Gastroesophageal sphincter (tissue), 4 donors: ENCODE measurements around the gene KRTAP10-5. TPM values are rescaled to one million over a fixed set of nuclear protein-coding genes. Genes with fewer than 3 reads are reported as not detected.

Experiments used
- ATAC-seq: fragments of 150-250 bp; one replicate; pipeline ENCODE4 v1.9.1; 2016; ENCODE audit warnings: mild to moderate bottlenecking, moderate library complexity
- H3K27ac ChIP-seq, 4 donors: fragments of 200-600 bp; sonication (generic) in 3 of 4; 1 replicate in 3 of 4; 2 replicates in 1 of 4; pipeline ENCODE4 v1.5.1; 2016 to 2019
- H3K27me3 ChIP-seq: fragments of 200-600 bp; sonication (generic); one replicate; pipeline ENCODE4 v1.5.1; 2019
- H3K36me3 ChIP-seq, 2 donors: fragments of 200-600 bp; sonication (generic); one replicate each; pipeline ENCODE4 v1.5.1; 2019; ENCODE audit warnings: control low read depth in 1 of 2
- H3K4me1 ChIP-seq, 3 donors: fragments of 200-600 bp; sonication (generic); 1 replicate in 2 of 3; 2 replicates in 1 of 3; pipeline ENCODE4 v1.5.1; 2016 to 2019; ENCODE audit warnings: control low read depth in 2 of 3
- H3K4me3 ChIP-seq, 2 donors: fragments of 200-600 bp; sonication (generic); one replicate each; pipeline ENCODE4 v1.5.1; 2019; ENCODE audit warnings: mild to moderate bottlenecking in 1 of 2, moderate library complexity in 1 of 2
- H3K9me3 ChIP-seq, 3 donors: fragments of 200-600 bp; sonication (generic); one replicate each; pipeline ENCODE4 v1.5.1; 2017 to 2019; ENCODE audit warnings: control low read depth in 2 of 3
- CTCF ChIP-seq, 4 experiments: fragments of 200-600 bp in 2 of 4; fragments of 450-650 bp in 2 of 4; sonication (generic) in 1 of 4; IDR thresholded peaks; one replicate each; pipeline ENCODE4 v1.5.1; 2017 to 2019; ENCODE audit warnings: antibody characterized with exemption in 4 of 4, mild to moderate bottlenecking in 2 of 4, moderate library complexity in 2 of 4
- EP300 ChIP-seq: sonication (generic); formaldehyde crosslinking; IDR thresholded peaks from one replicate; pipeline ENCODE4 v1.6.1; 2017; ENCODE audit warnings: antibody characterized with exemption, mild to moderate bottlenecking
- POLR2A ChIP-seq, 2 donors: fragments of 450-650 bp; IDR thresholded peaks; one replicate each; pipeline ENCODE4 v1.6.1; 2017; ENCODE audit warnings: antibody characterized with exemption in 2 of 2, mild to moderate bottlenecking in 2 of 2, moderate library complexity in 1 of 2
- POLR2AphosphoS5 ChIP-seq: sonication (generic); formaldehyde crosslinking; IDR thresholded peaks from one replicate; pipeline ENCODE4 v1.6.1; 2017; ENCODE audit warnings: antibody characterized with exemption
- WGBS, 2 donors: methylation state at CpG; one replicate each; pipeline ENCODE4 v1.1.5; 2018; ENCODE audit warnings: low coverage in 1 of 2; 5-methylcytosine and 5-hydroxymethylcytosine counted together
- total RNA-seq, 4 donors: library from RNA; depleted of rRNA; stranded (reverse); fragments of >200 nt; gene quantifications; one replicate each; pipeline ENCODE4 v1.1.0, GENCODE V29; 2016

Gene KRTAP10-5
- total RNA-seq, 4 donors from 2014 or later, result not detected

DNA sequence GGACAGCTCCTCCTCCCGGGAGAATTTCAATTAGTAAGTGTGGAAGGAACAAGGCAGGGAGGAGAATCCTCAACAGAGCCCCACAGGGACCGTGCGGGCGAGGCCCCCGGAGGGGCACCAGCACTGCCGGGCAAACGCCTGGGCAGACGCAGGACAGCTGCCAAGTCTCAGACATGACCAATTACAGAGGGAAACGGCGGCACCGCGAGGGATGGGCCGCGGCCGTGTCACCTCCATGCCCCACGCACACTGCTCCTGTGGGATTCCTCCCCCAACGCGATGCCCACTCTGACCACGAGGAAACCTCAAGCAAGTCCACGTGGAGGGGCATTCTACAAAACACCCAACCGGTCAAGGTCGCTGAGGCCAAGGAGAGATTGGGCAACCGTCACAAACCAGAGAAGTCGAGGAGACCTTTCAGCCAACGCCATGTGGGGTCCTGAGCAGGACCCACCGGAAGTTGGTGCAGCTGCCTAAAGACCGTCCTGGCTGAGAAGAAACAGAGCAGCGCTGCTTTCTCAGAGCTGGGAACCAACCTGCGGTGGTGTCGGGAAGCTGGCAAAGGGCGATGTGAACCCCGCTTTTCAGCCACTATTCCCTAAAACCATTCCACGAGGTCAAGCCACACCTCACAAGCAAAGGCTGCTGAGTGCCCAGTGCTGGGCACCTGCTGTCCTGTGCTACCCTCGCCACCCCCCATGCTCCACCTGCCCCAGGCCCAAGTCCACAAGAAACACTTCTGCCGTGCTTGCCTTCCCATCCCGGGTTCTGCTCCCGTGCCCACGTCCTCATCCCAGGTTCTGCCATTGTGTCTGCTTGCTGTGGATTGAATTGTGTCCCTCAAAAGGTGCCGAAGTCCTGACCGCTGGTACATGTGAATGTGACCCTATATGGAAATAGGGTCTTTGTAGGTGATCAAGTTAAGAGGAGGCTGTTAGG, 8.3 kb downstream of the KRTAP10-5 start:
- Histone ChIP-seq H3K27ac (no peak overlapping the region), H3K9me3 (peaks cover 0 to 29% (median 0%) of the 10 kb centered on the region in 3 donors), H3K36me3 (no peaks in the 10 kb centered on the region), H3K27me3 (peaks cover 73% of the 10 kb centered on the region), H3K4me1 (no peaks in the 10 kb centered on the region), H3K4me3 (no peak overlapping the region)
- ATAC-seq, result no peak
- TF ChIP-seq EP300, result no peak
- TF ChIP-seq POLR2A (IDR thresholded peaks at IDR 0.05), result no peak
- TF ChIP-seq CTCF (IDR thresholded peaks at IDR 0.05), result no peak
- TF ChIP-seq POLR2AphosphoS5, result no peak
- WGBS, 2 donors, result 87 to 93% methylated on average over 16 to 19 of the region's 40 CpGs

GRCh38 chr21:44571296-44571695, 9.1 kb downstream of the KRTAP10-5 start:
- 0 to 97% methylated on average over 1 to 3 of the region's 4 CpGs for WGBS, 2 donors
- peaks cover 65% of the 10 kb centered on the region for H3K27me3 ChIP-seq

DNA sequence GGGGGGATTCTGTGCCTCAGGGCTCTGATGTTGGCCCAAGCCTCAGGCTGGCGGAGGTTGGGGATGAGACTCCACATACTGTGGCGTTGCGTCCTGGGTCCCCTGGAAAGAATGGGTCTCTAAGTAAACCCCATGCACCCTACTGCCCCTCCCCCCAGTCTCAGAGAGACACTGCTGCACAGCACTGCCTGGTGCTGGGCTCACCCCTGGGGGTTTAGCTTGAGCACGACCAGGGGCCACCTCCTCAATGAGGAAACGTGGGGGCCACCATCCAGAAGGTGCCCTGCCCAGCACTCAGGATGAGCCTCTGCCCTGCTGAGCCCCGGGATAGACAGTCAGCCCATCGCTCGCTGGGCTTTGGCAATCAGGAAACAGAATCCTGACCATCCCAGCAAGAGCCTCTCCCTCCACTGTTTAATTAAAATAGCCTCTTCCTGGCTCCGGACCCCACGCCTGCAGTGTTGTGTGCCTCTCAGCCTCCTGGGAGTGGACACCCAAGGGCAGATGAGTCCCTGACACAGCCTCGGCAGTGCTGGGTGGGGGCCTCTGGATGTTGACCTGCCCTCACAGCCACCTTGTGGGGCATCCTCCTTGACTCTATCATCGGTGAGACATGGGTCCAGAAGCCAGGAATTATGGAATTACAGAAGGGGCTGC, 10.4 kb downstream of the KRTAP10-5 start:
- TF ChIP-seq EP300 (no peak), CTCF (IDR thresholded peaks at IDR 0.05) (no peak), POLR2AphosphoS5 (no peak), POLR2A (IDR thresholded peaks at IDR 0.05) (no peak)
- no peaks in the 10 kb centered on the region for H3K4me1 ChIP-seq
- peaks cover 53% of the 10 kb centered on the region for H3K27me3 ChIP-seq
- no peak overlapping the region for H3K27ac ChIP-seq
- H3K9me3 ChIP-seq, result peaks cover 0 to 10% (median 0%) of the 10 kb centered on the region in 3 donors
- no peak for ATAC-seq
- H3K36me3 ChIP-seq, result no peaks in the 10 kb centered on the region
- 80% methylated on average over 1 of the region's 12 CpGs; no CpG with 5 or more reads in 1 of the 2 donors for WGBS, 2 donors
- no peak overlapping the region for H3K4me3 ChIP-seq

More at GRCh38 chr21:44571296-44571695, 9.1 kb downstream of the KRTAP10-5 start:
- Histone ChIP-seq H3K4me3 (no peak overlapping the region), H3K27ac (no peak overlapping the region), H3K36me3 (no peaks in the 10 kb centered on the region), H3K4me1 (no peaks in the 10 kb centered on the region), H3K9me3 (peaks cover 0 to 21% (median 0%) of the 10 kb centered on the region in 3 donors)
- no peak for TF ChIP-seq POLR2A (IDR thresholded peaks at IDR 0.05)
- no peak for TF ChIP-seq EP300
- no peak for TF ChIP-seq POLR2AphosphoS5
- TF ChIP-seq CTCF (IDR thresholded peaks at IDR 0.05), result no peak
- ATAC-seq, result no peak

DNA sequence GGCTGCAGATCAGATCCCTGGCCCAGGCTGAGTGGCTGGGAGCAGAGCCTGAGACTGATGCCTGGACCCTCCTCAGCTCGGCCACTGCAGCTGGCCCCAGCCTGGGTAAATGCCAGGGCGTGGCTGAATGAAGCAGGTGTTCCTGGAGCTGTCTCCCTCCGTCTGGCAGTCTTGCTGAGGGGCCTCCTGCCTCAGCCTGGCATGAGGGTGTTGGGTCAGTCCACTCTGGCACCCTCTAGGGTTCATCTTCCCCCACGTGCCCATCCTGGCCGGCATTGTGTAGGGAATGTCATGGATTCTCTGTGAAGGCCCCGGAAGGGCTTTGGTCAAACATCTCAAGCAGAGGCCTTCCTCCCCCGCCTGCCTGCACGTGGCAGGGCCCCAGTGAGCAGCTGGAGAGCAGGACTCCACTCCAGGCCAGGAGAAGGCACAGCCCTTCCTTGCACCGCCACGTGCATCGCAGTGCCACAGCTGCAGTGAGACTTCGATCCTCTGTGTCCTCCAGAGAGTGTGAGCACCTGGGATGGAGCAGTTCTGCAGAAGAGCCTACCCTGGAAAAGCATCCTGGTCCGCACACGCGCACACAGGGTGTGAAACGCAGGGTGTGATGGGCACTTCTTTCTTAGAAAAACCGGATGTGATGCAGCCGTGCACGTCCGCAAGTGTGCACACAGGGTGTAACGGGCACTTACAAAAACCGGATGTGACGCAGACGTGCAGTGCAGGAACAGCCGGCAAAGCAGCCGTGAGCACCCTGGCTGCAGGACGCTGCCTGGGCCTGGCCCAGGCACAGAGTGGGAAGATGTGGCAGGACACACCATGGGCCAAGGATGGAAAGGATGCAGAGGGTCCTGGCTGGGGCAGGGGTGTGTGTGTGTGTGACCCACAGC, 11.5 kb downstream of the KRTAP10-5 start:
- Histone ChIP-seq H3K4me3 (no peak overlapping the region), H3K27me3 (peaks cover 44% of the 10 kb centered on the region), H3K9me3 (peaks cover 0 to 10% (median 0%) of the 10 kb centered on the region in 3 donors), H3K4me1 (no peaks in the 10 kb centered on the region), H3K27ac (no peak overlapping the region), H3K36me3 (no peaks in the 10 kb centered on the region)
- ATAC-seq, result no peak
- WGBS, 2 donors, result 85 to 90% methylated on average over 4 to 5 of the region's 27 CpGs
- TF ChIP-seq EP300, result no peak
- TF ChIP-seq POLR2A (IDR thresholded peaks at IDR 0.05), result no peak
- TF ChIP-seq CTCF (IDR thresholded peaks at IDR 0.05), result no peak
- TF ChIP-seq POLR2AphosphoS5, result no peak
